ENCODE measurements around the gene ARPC4.

DNA sequence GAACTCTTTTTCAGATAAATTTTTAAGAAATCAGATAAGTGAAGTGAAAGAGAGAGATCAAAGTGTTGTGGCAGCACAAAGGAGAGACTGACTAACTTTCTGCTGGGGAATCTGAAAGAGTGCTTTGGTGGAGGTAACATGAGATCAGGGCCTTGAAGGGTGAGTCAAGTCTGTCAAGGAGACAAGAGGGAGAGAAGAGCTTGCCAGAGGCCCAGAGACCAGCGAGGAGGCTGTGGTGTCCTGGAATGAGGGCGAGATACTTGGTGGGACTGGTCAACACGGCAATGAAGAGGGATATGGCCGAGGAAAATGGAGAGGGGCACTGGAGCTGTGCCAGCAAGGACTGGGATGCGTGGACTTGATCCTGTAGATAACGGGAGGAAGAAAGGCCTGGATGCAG is 5.2 kb upstream of the ARPC4 start:
- TF ChIP-seq EZH2phosphoT487 (IDR thresholded peaks at IDR 0.05; ENCODE audit: low read depth, severe bottlenecking, unreplicated experiment) (no peak), EZH2 (IDR thresholded peaks at IDR 0.05; ENCODE audit: borderline replicate concordance) (no peak)
- TF ChIP-seq, protein P1, sequence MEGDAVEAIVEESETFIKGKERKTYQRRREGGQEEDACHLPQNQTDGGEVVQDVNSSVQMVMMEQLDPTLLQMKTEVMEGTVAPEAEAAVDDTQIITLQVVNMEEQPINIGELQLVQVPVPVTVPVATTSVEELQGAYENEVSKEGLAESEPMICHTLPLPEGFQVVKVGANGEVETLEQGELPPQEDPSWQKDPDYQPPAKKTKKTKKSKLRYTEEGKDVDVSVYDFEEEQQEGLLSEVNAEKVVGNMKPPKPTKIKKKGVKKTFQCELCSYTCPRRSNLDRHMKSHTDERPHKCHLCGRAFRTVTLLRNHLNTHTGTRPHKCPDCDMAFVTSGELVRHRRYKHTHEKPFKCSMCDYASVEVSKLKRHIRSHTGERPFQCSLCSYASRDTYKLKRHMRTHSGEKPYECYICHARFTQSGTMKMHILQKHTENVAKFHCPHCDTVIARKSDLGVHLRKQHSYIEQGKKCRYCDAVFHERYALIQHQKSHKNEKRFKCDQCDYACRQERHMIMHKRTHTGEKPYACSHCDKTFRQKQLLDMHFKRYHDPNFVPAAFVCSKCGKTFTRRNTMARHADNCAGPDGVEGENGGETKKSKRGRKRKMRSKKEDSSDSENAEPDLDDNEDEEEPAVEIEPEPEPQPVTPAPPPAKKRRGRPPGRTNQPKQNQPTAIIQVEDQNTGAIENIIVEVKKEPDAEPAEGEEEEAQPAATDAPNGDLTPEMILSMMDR (IDR thresholded peaks at IDR 0.05; ENCODE audit: poor library complexity): no peak
